Keratinocyte (primary cell): Measurements from ENCODE around the gene GARRE1.

ENCODE experiments used
- CTCF ChIP-seq, 3 experiments: IDR thresholded peaks in 1 of 3; conservative IDR thresholded peaks in 1 of 3; optimal IDR thresholded peaks in 1 of 3; 2 replicates in 2 of 3; 3 replicates in 1 of 3; pipeline versions ENCODE3 to v1.5.1; 2011; ENCODE audit warnings: low read length in 3 of 3, mild to moderate bottlenecking in 3 of 3, moderate library complexity in 2 of 3, control low read depth in 1 of 3, inconsistent platforms in 1 of 3; ENCODE audit not compliant: insufficient read depth in 2 of 3; ENCODE audit errors: extremely low read depth in 1 of 3
- EZH2 ChIP-seq: IDR thresholded peaks from one replicate; pipeline ENCODE4 v1.6.1; 2012; ENCODE audit warnings: inconsistent platforms, mild to moderate bottlenecking, low read length, moderate library complexity

- TF ChIP-seq CTCF (optimal IDR thresholded peaks at IDR 0.05 in 1 of 3, IDR thresholded peaks at IDR 0.05 in 1 of 3, conservative IDR thresholded peaks at IDR 0.05 in 1 of 3; ENCODE audit: extremely low read depth in 1 of 3, insufficient read depth in 2 of 3, low read length in 3 of 3) (no peak), EZH2 (no peak)
Measured at GRCh38 chr19:34278783-34279182, 24.4 kb downstream of the GARRE1 start.
